ENCODE measurements around the gene ZNF133.
"Not testable (repeated sequence)": the region's sequence is repeated elsewhere in the genome, so short reads cannot be mapped to it uniquely, and the experiment has no call there.

ZNF133 gene

GRCh38 chr20:18287546-18287914 is 797 bp upstream of the ZNF133 start:
- no peak for DNase-seq

GRCh38 chr20:18288749-18289267 is 481 bp downstream of the ZNF133 start:
- DNase-seq, result no peak

GRCh38 chr20:18289306-18289705 is 979 bp downstream of the ZNF133 start:
- DNase-seq, result no peak

GRCh38 chr20:18299364-18299763 is 11.0 kb downstream of the ZNF133 start:
- DNase-seq, result no peak

GRCh38 chr20:18304618-18305017 is 16.3 kb downstream of the ZNF133 start:
- no peak for DNase-seq

GRCh38 chr20:18307301-18307700 is 19.0 kb downstream of the ZNF133 start:
- DNase-seq, result no peak

GRCh38 chr20:18310051-18310450 is 21.7 kb downstream of the ZNF133 start:
- DNase-seq, result no peak

- DNase-seq, result no peak
Observed at GRCh38 chr20:18310592-18310991, 22.3 kb downstream of the ZNF133 start.

- DNase-seq, result no peak
Observed at GRCh38 chr20:18312723-18313122, 24.4 kb downstream of the ZNF133 start.

- DNase-seq, result no peak
Observed at GRCh38 chr20:18313411-18313810, 25.1 kb downstream of the ZNF133 start.

GRCh38 chr20:18314786-18315406 is 26.6 kb downstream of the ZNF133 start:
- DNase-seq, result no peak

GRCh38 chr20:18316166-18316565 is 27.8 kb downstream of the ZNF133 start:
- no peak for DNase-seq

GRCh38 chr20:18321316-18321715 is 33.0 kb downstream of the ZNF133 start:
- no peak for DNase-seq

- no peak for DNase-seq
Observed at GRCh38 chr20:18321976-18322950, 33.9 kb downstream of the ZNF133 start.

GRCh38 chr20:18323705-18324104 is 35.4 kb downstream of the ZNF133 start:
- no peak for DNase-seq

- no peak for DNase-seq
Observed at GRCh38 chr20:18324596-18325089, 36.3 kb downstream of the ZNF133 start.

GRCh38 chr20:18326990-18327389 is 38.7 kb downstream of the ZNF133 start:
- DNase-seq, result no peak

- DNase-seq, result no peak
Observed at GRCh38 chr20:18331694-18332093, 43.4 kb downstream of the ZNF133 start.

GRCh38 chr20:18349749-18350148 is 61.4 kb downstream of the ZNF133 start:
- not testable (repeated sequence) for DNase-seq

- no peak for DNase-seq
Observed at GRCh38 chr20:18359854-18360253, 71.5 kb downstream of the ZNF133 start.

- no peak for DNase-seq
Observed at GRCh38 chr20:18360635-18361034, 72.3 kb downstream of the ZNF133 start.

- no peak for DNase-seq
Observed at GRCh38 chr20:18361678-18362077, 73.4 kb downstream of the ZNF133 start.

GRCh38 chr20:18362916-18363315 is 74.6 kb downstream of the ZNF133 start:
- DNase-seq, result no peak

GRCh38 chr20:18363708-18364107 is 75.4 kb downstream of the ZNF133 start:
- DNase-seq, result no peak

All from GF-D8 (cell line).